Neural progenitor cell (in vitro differentiated cells): Measurements from ENCODE around the gene AP4B1.

Source experiments
- CTCF ChIP-seq: fragments of 200-600 bp; sonication (generic); IDR thresholded peaks from 2 replicates; pipeline ENCODE4 v1.5.1; 2017; ENCODE audit warnings: antibody characterized with exemption, mild to moderate bottlenecking
- EZH2 ChIP-seq: fragments of 200-600 bp; sonication (generic); IDR thresholded peaks from 2 replicates; pipeline ENCODE4 v1.6.1; 2017; ENCODE audit warnings: antibody characterized with exemption, mild to moderate bottlenecking, moderate library complexity
- EZH2phosphoT487 ChIP-seq: fragments of 200-600 bp; sonication (generic); IDR thresholded peaks from 2 replicates; pipeline ENCODE4 v1.6.1; 2017; ENCODE audit warnings: antibody characterized with exemption

- TF ChIP-seq CTCF (no peak), EZH2 (no peak), EZH2phosphoT487 (no peak)
These were observed 29.4 kb upstream of the AP4B1 start for GRCh38 chr1:113934006-113934405.
